Bronchial epithelial cell (primary cell): ENCODE results near the gene SUCLG2. TPM values are rescaled to one million over a fixed set of nuclear protein-coding genes. Genes with fewer than 3 reads are reported as not detected.

Experiments
- DNase-seq: peaks from one replicate; pipeline ENCODE4 v3.0.0-alpha.2; 2010; ENCODE audit warnings: low read depth
- FAIRE-seq: peaks from 2 replicates; lab custom pipeline; 2011; peaks lifted over from hg19 to GRCh38; lab: Jason Lieb, UNC
- H3K27me3 ChIP-seq: 2 replicates; pipeline ENCODE4 v1.5.1; 2011; ENCODE audit warnings: low read length; ENCODE audit not compliant: control insufficient read depth, insufficient read depth
- H3K36me3 ChIP-seq: 2 replicates; pipeline ENCODE4 v1.5.1; 2011; ENCODE audit warnings: low read length; ENCODE audit not compliant: control insufficient read depth, insufficient read depth
- H3K4me3 ChIP-seq: 2 replicates; pipeline ENCODE4 v1.5.1; 2011; ENCODE audit warnings: mild to moderate bottlenecking, low read depth, low read length, control low read depth
- total RNA-seq: library from RNA; depleted of rRNA; stranded (reverse); fragments of >200 nt; gene quantifications from 2 replicates; pipeline ENCODE4 v1.2.1, GENCODE V29; 2014
- TF ChIP-seq, protein P1 (sequence below): IDR thresholded peaks from 2 replicates; pipeline ENCODE4 v1.5.1; 2011; ENCODE audit warnings: mild to moderate bottlenecking, moderate library complexity, low read length, control low read depth, inconsistent platforms; ENCODE audit not compliant: insufficient read depth, severe bottlenecking

SUCLG2 gene
- total RNA-seq, 1 donor from 2014 or later = 42.1 TPM

DNA sequence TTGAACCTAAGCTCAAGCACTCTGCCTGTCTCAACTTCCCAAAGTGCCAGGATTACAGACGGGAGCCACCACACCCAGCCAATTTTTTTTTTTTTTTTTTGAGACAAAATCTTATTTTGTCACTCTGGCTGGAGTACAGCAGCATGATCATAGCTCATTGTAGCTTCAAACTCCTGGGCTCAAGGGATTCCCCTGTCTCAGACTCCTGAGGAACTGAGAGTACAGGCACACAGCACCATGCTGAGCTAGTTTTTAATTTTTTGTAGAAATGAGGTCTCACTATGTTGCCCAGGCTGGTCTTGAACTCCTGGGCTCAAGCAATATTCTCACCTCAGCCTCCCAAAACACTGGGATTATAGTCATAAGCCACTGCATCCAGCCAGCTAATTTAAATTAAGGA lies 36.8 kb upstream of the SUCLG2 start:
- TF ChIP-seq, protein P1, sequence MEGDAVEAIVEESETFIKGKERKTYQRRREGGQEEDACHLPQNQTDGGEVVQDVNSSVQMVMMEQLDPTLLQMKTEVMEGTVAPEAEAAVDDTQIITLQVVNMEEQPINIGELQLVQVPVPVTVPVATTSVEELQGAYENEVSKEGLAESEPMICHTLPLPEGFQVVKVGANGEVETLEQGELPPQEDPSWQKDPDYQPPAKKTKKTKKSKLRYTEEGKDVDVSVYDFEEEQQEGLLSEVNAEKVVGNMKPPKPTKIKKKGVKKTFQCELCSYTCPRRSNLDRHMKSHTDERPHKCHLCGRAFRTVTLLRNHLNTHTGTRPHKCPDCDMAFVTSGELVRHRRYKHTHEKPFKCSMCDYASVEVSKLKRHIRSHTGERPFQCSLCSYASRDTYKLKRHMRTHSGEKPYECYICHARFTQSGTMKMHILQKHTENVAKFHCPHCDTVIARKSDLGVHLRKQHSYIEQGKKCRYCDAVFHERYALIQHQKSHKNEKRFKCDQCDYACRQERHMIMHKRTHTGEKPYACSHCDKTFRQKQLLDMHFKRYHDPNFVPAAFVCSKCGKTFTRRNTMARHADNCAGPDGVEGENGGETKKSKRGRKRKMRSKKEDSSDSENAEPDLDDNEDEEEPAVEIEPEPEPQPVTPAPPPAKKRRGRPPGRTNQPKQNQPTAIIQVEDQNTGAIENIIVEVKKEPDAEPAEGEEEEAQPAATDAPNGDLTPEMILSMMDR = no peak
- H3K4me3 ChIP-seq = no peak overlapping the region
- FAIRE-seq (no peak), DNase-seq (no peak)
- no peaks in the 10 kb centered on the region for H3K36me3 ChIP-seq
- no peaks in the 10 kb centered on the region for H3K27me3 ChIP-seq

DNA sequence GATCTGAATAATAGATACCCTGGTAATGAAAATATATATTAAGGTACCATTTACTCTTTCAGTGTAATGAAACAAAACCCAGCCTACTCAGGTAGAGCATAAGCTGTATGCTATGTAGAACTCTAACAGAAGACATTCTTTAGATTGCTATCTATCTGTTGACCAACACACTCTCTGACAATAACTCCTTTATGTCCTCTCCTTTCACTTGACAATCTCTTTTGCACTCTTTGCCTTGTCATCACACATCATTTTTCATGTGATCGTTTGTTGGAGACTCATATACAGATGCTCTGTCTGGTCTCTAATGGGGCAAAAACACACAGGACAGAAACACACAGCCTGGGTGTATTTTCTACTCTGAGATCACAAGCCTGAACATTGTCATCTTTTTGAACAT lies 35.4 kb upstream of the SUCLG2 start:
- no peaks in the 10 kb centered on the region for H3K27me3 ChIP-seq
- H3K4me3 ChIP-seq = no peak overlapping the region
- TF ChIP-seq, protein P1 = no peak
- FAIRE-seq (no peak), DNase-seq (no peak)
- no peaks in the 10 kb centered on the region for H3K36me3 ChIP-seq

GRCh38 chr3:67688231-67688630 lies 33.8 kb upstream of the SUCLG2 start:
- TF ChIP-seq, protein P1 = no peak
- DNase-seq (no peak), FAIRE-seq (no peak)
- Histone ChIP-seq H3K36me3 (no peaks in the 10 kb centered on the region), H3K4me3 (no peak overlapping the region), H3K27me3 (no peaks in the 10 kb centered on the region)

GRCh38 chr3:67686069-67686468 lies 31.7 kb upstream of the SUCLG2 start:
- DNase-seq (no peak), FAIRE-seq (no peak)

GRCh38 chr3:67685499-67685898 lies 31.1 kb upstream of the SUCLG2 start:
- no peak overlapping the region for H3K4me3 ChIP-seq
- no peaks in the 10 kb centered on the region for H3K36me3 ChIP-seq
- TF ChIP-seq, protein P1 = no peak
- no peak for FAIRE-seq
- DNase-seq = no peak
- no peaks in the 10 kb centered on the region for H3K27me3 ChIP-seq

More at GRCh38 chr3:67686069-67686468, 31.7 kb upstream of the SUCLG2 start:
- Histone ChIP-seq H3K4me3 (no peak overlapping the region), H3K27me3 (no peaks in the 10 kb centered on the region), H3K36me3 (no peaks in the 10 kb centered on the region)
- TF ChIP-seq, protein P1 = no peak

GRCh38 chr3:67684211-67684610 lies 29.8 kb upstream of the SUCLG2 start:
- no peak for FAIRE-seq
- no peaks in the 10 kb centered on the region for H3K36me3 ChIP-seq
- TF ChIP-seq, protein P1 = no peak
- no peaks in the 10 kb centered on the region for H3K27me3 ChIP-seq
- no peak overlapping the region for H3K4me3 ChIP-seq
- no peak for DNase-seq
